ENCODE results near the gene OLFML1. TPM values are rescaled to one million over a fixed set of nuclear protein-coding genes. Genes with fewer than 3 reads are reported as not detected.

Gene OLFML1
- total RNA-seq, 1 experiment from 2014 or later, result not detected

- intact Hi-C loops (cut with micrococcal nuclease), result no loop called here
- H3K4me1 ChIP-seq (ENCODE audit: insufficient read depth, low read length), result no peaks in the 10 kb centered on the region
- TF ChIP-seq EZH2 (IDR thresholded peaks at IDR 0.05; ENCODE audit: low read length, unreplicated experiment) (no peak), EZH2phosphoT487 (IDR thresholded peaks at IDR 0.05; ENCODE audit: borderline replicate concordance, low read length) (no peak), CTCF (conservative IDR thresholded peaks at IDR 0.05; ENCODE audit: low read depth, low read length) (no peak)
- H3K27ac ChIP-seq (ENCODE audit: low read length), result no peak overlapping the region
- H3K4me2 ChIP-seq (ENCODE audit: low read length), result no peak overlapping the region
- no peak overlapping the region for H2AFZ ChIP-seq (ENCODE audit: low read length)
- H3F3A ChIP-seq (ENCODE audit: low read length, unreplicated experiment), result no peaks in the 10 kb centered on the region
- H3K36me3 ChIP-seq (ENCODE audit: low read depth, low read length), result no peaks in the 10 kb centered on the region
- CTCF ChIA-PET, result no interaction called here
- no peaks in the 10 kb centered on the region for H4K20me1 ChIP-seq (ENCODE audit: low read length)
- no TSS peak for BruUV-seq (replicated peaks)
- H3K9ac ChIP-seq (ENCODE audit: low read length), result no peak overlapping the region
- no peak for DNase-seq
- H3K79me2 ChIP-seq (ENCODE audit: low read length), result no peaks in the 10 kb centered on the region
- no peak for ATAC-seq
- peaks cover 25% of the 10 kb centered on the region for H3K27me3 ChIP-seq (ENCODE audit: low read length)
- H3K4me3 ChIP-seq (ENCODE audit: low read length), result no peak overlapping the region
- no peaks in the 10 kb centered on the region for H3K9me2 ChIP-seq (replicated peaks; ENCODE audit: low read length)
- no peaks in the 10 kb centered on the region for H3K9me3 ChIP-seq (ENCODE audit: low read length)
- POLR2A ChIA-PET (ENCODE audit: unreplicated experiment), result no interaction called here
Observed at GRCh38 chr11:7525424-7525823, 40.1 kb downstream of the OLFML1 start.

GRCh38 chr11:7527029-7527428 lies 41.7 kb downstream of the OLFML1 start:
- no peaks in the 10 kb centered on the region for H3K9me2 ChIP-seq (replicated peaks; ENCODE audit: low read length)
- no peak overlapping the region for H3K4me2 ChIP-seq (ENCODE audit: low read length)
- TF ChIP-seq EZH2 (IDR thresholded peaks at IDR 0.05; ENCODE audit: low read length, unreplicated experiment), result no peak
- TF ChIP-seq EZH2phosphoT487 (IDR thresholded peaks at IDR 0.05; ENCODE audit: borderline replicate concordance, low read length), result no peak
- no peak for TF ChIP-seq CTCF (conservative IDR thresholded peaks at IDR 0.05; ENCODE audit: low read depth, low read length)
- DNase-seq, result no peak
- no TSS peak for BruUV-seq (replicated peaks)
- no peak overlapping the region for H3K4me3 ChIP-seq (ENCODE audit: low read length)
- H2AFZ ChIP-seq (ENCODE audit: low read length), result no peak overlapping the region
- no peak overlapping the region for H3K27ac ChIP-seq (ENCODE audit: low read length)
- no peaks in the 10 kb centered on the region for H3K4me1 ChIP-seq (ENCODE audit: insufficient read depth, low read length)
- ChIA-PET POLR2A (ENCODE audit: unreplicated experiment) (no interaction called here), CTCF (no interaction called here)
- no peaks in the 10 kb centered on the region for H3F3A ChIP-seq (ENCODE audit: low read length, unreplicated experiment)
- no peaks in the 10 kb centered on the region for H3K36me3 ChIP-seq (ENCODE audit: low read depth, low read length)
- H3K79me2 ChIP-seq (ENCODE audit: low read length), result no peaks in the 10 kb centered on the region
- H3K9ac ChIP-seq (ENCODE audit: low read length), result no peak overlapping the region
- intact Hi-C loops (cut with micrococcal nuclease), result no loop called here
- H3K27me3 ChIP-seq (ENCODE audit: low read length), result peaks cover 25% of the 10 kb centered on the region
- ATAC-seq, result no peak
- no peaks in the 10 kb centered on the region for H4K20me1 ChIP-seq (ENCODE audit: low read length)
- H3K9me3 ChIP-seq (ENCODE audit: low read length), result no peaks in the 10 kb centered on the region

DNA sequence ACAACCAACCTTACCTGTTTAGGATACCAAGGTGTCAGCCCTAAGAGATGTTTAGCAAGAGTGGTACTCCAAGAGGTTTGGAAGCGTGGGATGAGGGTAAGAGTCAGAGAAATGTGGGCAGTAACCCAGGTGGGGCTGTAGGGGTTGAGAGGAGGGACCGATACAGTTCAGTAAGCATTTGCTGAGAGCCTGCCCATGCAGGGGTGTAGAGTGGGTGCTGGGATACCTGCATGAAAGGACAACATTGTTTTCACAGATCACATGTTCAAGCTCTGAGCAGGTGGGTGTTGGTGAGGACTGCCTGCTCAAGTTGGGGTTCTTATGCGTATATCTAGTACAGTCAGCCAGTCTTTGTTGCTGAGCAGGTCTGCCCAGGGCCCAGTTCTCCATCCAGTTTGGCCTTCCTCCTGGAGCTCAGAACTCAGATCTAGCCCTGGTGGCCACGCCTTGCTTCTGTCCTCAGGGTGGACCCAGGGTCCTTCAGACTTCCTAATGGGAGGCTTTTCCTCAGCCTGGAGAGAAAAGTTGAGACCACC lies 43.3 kb downstream of the OLFML1 start:
- Histone ChIP-seq H3K79me2 (ENCODE audit: low read length) (no peaks in the 10 kb centered on the region), H3F3A (ENCODE audit: low read length, unreplicated experiment) (no peaks in the 10 kb centered on the region), H3K9ac (ENCODE audit: low read length) (no peak overlapping the region), H3K4me1 (ENCODE audit: insufficient read depth, low read length) (no peaks in the 10 kb centered on the region), H3K27ac (ENCODE audit: low read length) (no peak overlapping the region), H3K4me3 (ENCODE audit: low read length) (no peak overlapping the region), H3K9me2 (replicated peaks; ENCODE audit: low read length) (no peaks in the 10 kb centered on the region), H3K27me3 (ENCODE audit: low read length) (peaks cover 25% of the 10 kb centered on the region), H4K20me1 (ENCODE audit: low read length) (no peaks in the 10 kb centered on the region), H2AFZ (ENCODE audit: low read length) (no peak overlapping the region), H3K9me3 (ENCODE audit: low read length) (no peaks in the 10 kb centered on the region), H3K36me3 (ENCODE audit: low read depth, low read length) (no peaks in the 10 kb centered on the region), H3K4me2 (ENCODE audit: low read length) (no peak overlapping the region)
- ChIA-PET POLR2A (ENCODE audit: unreplicated experiment) (no interaction called here), CTCF (interaction anchor here (0.6 kb wide), 1 partner anchor 32 kb away, joined by 3 read pairs; no protein-coding TSS in a partner anchor)
- BruUV-seq (replicated peaks), result no TSS peak
- DNase-seq (no peak), ATAC-seq (no peak)
- TF ChIP-seq EZH2 (IDR thresholded peaks at IDR 0.05; ENCODE audit: low read length, unreplicated experiment) (no peak), CTCF (conservative IDR thresholded peaks at IDR 0.05; ENCODE audit: low read depth, low read length) (no peak), EZH2phosphoT487 (IDR thresholded peaks at IDR 0.05; ENCODE audit: borderline replicate concordance, low read length) (no peak)
- intact Hi-C loops (cut with micrococcal nuclease), result no loop called here
